ENCODE measurements around the gene NOG.

The NOG gene

DNA sequence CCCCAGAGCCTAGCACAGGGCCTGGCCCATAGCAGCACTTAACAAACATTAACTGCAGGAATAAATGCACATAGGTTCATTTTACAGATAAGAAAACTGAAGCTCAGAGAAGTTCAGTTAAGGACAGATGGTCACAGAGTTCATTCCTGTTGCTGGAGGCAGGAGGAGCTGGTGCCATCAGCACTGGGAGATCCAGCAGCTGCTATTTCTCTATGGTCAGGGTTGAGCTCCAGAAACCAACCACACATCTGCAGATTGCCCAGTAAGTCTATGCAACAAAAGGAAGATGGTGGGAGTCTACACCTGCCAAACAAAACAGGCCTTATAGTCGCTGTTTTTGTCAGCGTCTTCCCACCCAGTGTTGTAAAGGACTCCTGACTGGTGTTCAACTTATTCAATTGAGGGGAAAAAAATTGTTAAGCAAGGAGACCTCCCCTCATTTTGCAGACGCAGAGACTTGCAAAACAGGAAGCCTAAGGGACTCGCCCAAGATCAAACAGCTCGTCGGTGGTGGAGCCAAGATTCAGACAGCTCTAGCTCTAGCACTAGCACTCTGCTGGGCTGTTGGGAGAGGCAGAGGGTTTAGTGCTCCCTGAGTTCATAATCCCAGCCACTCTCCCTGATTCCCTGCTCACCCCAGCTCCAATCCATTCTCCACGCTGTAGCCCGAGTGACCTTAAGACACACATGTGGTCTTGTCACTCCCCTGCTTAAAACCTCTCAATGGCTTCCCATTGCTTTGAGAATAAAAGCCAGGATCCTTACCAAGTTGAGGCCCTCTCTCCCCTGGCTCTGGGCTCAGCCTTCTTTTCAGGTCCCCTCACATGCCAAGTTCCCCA lies 9.0 kb downstream of the NOG start:
- TF ChIP-seq, protein P1, sequence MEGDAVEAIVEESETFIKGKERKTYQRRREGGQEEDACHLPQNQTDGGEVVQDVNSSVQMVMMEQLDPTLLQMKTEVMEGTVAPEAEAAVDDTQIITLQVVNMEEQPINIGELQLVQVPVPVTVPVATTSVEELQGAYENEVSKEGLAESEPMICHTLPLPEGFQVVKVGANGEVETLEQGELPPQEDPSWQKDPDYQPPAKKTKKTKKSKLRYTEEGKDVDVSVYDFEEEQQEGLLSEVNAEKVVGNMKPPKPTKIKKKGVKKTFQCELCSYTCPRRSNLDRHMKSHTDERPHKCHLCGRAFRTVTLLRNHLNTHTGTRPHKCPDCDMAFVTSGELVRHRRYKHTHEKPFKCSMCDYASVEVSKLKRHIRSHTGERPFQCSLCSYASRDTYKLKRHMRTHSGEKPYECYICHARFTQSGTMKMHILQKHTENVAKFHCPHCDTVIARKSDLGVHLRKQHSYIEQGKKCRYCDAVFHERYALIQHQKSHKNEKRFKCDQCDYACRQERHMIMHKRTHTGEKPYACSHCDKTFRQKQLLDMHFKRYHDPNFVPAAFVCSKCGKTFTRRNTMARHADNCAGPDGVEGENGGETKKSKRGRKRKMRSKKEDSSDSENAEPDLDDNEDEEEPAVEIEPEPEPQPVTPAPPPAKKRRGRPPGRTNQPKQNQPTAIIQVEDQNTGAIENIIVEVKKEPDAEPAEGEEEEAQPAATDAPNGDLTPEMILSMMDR (IDR thresholded peaks at IDR 0.05), result no peak
- H3K36me3 ChIP-seq, result no peaks in the 10 kb centered on the region
- peaks cover 42% of the 10 kb centered on the region for H3K27me3 ChIP-seq
- peaks cover 0 to 3% of the 10 kb centered on the region in 2 experiments for H3K4me1 ChIP-seq (ENCODE audit: control insufficient read depth in 1 of 2, insufficient read depth in 1 of 2, low read depth in 1 of 2, low read length in 1 of 2)
- H3K4me3 ChIP-seq (ENCODE audit: low read depth in 1 of 2, low read length in 1 of 2), result no peak overlapping the region
- H3K9me3 ChIP-seq, result no peaks in the 10 kb centered on the region
- H3K27ac ChIP-seq, result no peak overlapping the region

DNA sequence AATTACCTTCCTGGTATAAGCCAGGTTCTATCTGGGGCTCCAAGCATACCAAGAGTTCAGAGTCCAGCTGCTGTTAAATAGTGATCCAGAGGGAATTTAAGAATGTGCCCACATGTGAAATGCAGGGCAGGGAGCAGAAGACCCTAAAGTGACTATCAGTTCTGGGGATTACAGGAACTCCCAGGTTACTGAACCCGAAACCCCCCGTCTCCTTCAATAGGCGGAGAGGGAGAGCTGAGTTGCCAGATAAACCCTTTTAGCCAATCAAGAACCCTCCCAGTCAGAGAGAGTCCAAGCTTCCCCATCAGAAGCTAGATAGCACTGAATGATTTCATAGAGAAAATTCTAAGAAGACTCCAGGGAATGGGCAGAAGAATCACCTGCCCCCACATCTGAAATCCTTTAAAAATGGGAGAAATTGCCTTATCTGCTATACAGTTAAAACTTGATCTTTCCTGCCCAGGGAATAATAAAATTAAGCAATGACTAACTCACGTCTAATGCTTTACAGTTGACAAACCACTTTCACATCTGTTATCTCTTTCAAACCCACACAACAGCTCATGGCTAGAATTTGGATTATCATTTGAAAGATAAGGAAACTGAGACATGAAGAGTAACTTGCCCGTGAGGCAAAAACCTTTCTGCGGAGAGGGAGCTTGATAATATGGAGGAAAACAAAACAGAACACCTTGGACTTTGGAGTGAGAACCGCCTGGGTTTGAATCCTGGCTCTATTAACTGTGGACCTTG lies 10.2 kb downstream of the NOG start:
- no peak overlapping the region for H3K4me3 ChIP-seq (ENCODE audit: low read depth in 1 of 2, low read length in 1 of 2)
- H3K9me3 ChIP-seq, result no peaks in the 10 kb centered on the region
- no peaks in the 10 kb centered on the region for H3K4me1 ChIP-seq (ENCODE audit: control insufficient read depth in 1 of 2, insufficient read depth in 1 of 2, low read depth in 1 of 2, low read length in 1 of 2)
- TF ChIP-seq, protein P1 (IDR thresholded peaks at IDR 0.05), result no peak
- no peaks in the 10 kb centered on the region for H3K36me3 ChIP-seq
- no peak overlapping the region for H3K27ac ChIP-seq
- peaks cover 31% of the 10 kb centered on the region for H3K27me3 ChIP-seq

DNA sequence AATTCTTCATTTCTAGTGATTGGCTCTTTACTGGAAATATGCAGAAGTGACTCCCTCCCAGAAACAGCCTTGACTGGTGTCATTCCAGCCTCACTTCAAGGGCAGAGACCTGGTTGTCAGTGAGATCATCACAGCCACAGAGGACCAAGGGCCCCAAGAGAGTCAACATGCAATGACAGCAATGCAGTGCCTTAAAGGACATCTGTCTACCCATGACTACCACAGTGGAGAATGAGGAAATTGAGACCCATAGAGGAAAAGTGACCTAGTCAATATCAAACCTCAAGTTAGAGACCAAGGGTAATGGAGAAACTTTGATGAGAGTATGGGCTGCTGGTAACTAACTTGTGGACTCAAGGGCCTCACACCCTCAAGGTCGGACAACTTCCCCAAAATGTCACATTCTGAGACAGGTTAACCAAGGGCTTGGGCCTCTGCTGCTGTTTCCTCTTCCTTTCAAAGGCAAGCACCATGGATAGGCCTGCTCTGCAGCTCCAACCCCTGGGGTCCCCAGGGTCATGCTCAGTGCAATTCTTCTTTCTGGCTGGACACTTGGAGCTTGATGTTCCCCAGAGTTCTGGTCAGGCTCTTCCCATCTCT lies 11.3 kb downstream of the NOG start:
- TF ChIP-seq, protein P1 (IDR thresholded peaks at IDR 0.05), result no peak
- no peak overlapping the region for H3K27ac ChIP-seq
- peaks cover 20% of the 10 kb centered on the region for H3K27me3 ChIP-seq
- H3K4me1 ChIP-seq (ENCODE audit: control insufficient read depth in 1 of 2, insufficient read depth in 1 of 2, low read depth in 1 of 2, low read length in 1 of 2), result no peaks in the 10 kb centered on the region
- no peaks in the 10 kb centered on the region for H3K9me3 ChIP-seq
- no peaks in the 10 kb centered on the region for H3K36me3 ChIP-seq
- no peak overlapping the region for H3K4me3 ChIP-seq (ENCODE audit: low read depth in 1 of 2, low read length in 1 of 2)

DNA sequence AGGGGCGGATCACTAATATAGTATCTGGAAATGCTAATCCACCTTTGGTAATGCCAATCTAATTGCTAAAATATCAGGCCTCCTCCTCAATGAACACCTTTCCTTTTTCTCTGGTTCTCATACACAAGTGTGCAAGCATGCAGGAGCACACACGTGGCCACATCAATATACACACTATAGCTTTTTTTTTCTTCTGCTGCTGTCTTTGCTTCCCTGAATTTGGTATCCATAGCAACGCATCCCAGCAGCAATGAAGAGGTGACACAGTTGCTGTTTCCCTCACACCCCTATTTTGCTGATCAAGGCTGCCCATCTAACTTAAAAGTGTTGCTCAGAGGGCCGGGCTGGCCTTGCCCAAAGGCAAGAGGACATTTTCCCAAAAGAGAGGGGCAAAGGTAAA lies 15.4 kb downstream of the NOG start:
- H3K36me3 ChIP-seq, result no peaks in the 10 kb centered on the region
- H3K4me3 ChIP-seq (ENCODE audit: low read depth in 1 of 2, low read length in 1 of 2), result no peak overlapping the region
- TF ChIP-seq, protein P1 (IDR thresholded peaks at IDR 0.05), result no peak
- H3K27ac ChIP-seq, result no peak overlapping the region
- H3K27me3 ChIP-seq, result no peaks in the 10 kb centered on the region
- no peaks in the 10 kb centered on the region for H3K9me3 ChIP-seq
- H3K4me1 ChIP-seq (ENCODE audit: control insufficient read depth in 1 of 2, insufficient read depth in 1 of 2, low read depth in 1 of 2, low read length in 1 of 2), result peaks cover 7 to 10% of the 10 kb centered on the region in 2 experiments

DNA sequence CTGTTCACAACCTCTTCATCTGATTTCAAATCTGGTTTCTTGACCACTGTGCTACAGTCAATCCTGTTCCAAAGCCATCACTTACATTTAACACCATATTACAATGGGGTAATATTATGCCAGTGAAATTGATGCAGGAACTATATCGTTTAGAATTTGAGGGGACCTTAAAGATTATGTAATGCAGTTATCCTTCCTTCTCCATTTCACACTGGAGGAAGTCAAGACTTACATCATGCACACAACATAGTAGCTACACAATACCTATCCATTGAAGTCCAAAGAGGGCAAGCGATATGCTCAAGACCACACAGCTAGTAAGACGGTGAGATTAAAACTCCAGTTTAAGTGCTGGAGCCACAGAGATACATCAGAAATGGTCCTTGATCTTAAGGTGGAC lies 16.8 kb downstream of the NOG start:
- H3K9me3 ChIP-seq, result no peaks in the 10 kb centered on the region
- peaks cover 7 to 10% of the 10 kb centered on the region in 2 experiments for H3K4me1 ChIP-seq (ENCODE audit: control insufficient read depth in 1 of 2, insufficient read depth in 1 of 2, low read depth in 1 of 2, low read length in 1 of 2)
- no peak overlapping the region for H3K27ac ChIP-seq
- H3K27me3 ChIP-seq, result no peaks in the 10 kb centered on the region
- H3K4me3 ChIP-seq (ENCODE audit: low read depth in 1 of 2, low read length in 1 of 2), result no peak overlapping the region
- TF ChIP-seq, protein P1 (IDR thresholded peaks at IDR 0.05), result no peak
- H3K36me3 ChIP-seq, result no peaks in the 10 kb centered on the region

All from neutrophil (primary cell).